HG02588 (cell line): ENCODE measurements around the gene ITLN1.

Experiments
- ATAC-seq: cut with Tn5 transposase; IDR thresholded peaks from one replicate; pipeline ENCODE4 v1.9.1; 2021; ENCODE audit warnings: mild to moderate bottlenecking, moderate library complexity; ENCODE audit not compliant: unreplicated experiment

The ITLN1 gene

DNA sequence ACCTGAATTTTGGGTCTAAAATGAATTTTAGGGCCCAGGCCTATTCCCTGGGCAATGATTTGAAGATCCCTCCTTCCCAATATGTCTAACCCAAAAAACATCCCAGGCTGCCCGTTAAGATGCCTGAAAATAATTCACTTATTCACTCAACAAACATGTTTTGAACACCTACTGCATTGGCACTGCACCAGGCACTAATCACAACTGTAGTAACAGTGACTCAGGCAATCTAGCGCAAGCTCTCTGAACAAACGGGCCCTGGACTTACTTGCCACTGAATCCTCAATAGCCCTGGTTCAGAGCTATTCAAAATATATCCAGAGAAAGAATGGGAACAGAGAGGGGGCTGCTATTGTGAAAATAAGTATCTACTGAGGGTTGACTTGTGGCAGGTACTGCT lies 26.5 kb downstream of the ITLN1 start:
- no peak for ATAC-seq

DNA sequence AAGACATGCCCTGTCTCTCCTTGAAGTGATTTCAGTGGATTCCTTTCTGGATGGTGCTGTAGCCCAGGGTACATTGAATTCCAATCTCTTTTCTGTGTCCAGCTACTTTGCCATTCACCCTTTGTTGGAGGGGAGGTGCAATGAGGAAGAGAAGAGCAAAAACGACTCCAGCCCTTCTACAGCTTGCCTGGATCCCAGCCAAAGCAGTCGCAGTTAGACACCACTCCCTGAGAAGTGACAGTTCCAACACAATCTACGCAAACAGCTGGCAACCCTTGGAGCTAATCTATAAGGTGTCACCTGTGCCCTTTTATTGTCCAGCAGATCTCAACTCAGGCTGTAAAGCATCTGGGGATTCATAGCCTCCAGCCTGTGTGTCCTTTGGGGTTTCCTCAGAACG lies 26.9 kb downstream of the ITLN1 start:
- no peak for ATAC-seq

DNA sequence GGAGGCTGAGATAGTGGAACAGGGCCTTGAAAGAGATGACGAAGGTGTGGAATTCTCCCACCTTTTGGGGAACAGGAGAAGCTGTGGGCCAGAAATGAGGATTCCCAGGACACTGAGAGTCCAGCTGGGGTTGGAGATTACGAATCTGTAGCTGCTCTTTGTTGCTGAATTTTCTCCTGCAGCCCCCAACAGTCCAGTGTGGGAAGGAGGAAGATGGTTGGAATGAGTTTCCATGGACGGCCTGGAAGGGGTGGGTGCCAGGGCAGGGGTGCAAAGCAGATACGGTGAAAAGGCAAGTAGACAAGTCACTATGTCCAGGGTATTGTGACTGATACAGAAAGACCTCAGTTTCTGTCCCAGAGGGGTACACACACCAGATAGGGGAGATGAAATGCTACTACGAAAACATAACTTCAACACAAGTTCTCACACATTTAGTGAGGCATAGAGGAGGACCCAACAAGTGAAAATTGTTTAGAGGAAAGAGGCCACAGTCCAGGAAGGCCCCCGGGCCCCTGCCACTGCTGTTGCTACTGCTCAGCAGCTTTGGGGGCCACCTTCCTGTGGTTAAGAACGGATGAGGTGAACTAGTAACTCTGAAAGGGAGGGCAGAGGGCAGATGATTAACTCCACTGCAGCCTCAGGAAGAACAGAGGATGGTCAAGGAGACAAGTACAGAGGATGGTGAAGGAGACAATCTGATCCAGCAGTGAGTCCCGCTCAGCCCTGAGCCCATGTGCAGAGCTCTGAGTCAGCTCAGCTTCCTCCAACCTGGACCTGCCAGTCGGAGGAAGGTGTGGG lies 29.6 kb downstream of the ITLN1 start:
- no peak for ATAC-seq

- no peak for ATAC-seq
These were observed 31.2 kb downstream of the ITLN1 start for GRCh38 chr1:160853754-160854153.

DNA sequence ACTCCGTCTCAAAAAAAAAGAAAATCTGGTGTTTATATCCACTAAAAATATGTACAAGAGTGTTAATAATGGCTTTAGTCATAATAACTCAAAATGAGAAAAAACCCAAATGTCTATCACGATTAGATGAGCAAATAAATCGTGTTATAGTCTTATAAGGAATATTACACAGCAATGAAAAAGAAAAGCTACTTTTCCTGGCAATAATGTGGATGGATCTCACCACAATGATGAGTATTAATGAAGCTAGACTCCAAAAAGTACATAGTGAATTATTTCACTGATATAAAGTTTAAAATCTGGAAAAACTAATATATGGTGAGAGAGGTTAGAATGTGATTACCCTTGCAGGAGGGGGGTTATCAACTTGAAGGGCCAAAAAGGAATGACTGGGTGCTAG lies 32.0 kb downstream of the ITLN1 start:
- no peak for ATAC-seq

GRCh38 chr1:160850993-160851392 lies 34.0 kb downstream of the ITLN1 start:
- no peak for ATAC-seq

DNA sequence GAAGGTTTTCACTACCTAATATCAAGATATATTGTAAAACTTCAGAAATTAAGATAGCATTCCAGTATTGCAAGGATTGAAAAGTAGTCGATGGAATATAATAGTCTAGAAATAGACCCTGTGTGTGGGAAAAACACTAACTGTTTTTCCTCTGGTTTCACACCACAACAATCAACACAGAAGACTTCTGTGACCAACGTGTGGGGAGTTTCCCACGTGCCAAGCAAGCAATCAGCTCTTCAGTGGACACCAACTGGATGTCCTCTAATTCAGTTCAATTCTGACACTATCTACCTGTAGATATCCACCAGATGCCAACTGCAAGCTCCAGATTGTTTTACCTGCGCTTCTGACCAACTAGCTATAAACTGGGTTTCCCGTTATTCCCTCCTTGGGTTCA lies 34.4 kb downstream of the ITLN1 start:
- ATAC-seq: no peak

GRCh38 chr1:160846281-160846680 lies 38.7 kb downstream of the ITLN1 start:
- no peak for ATAC-seq

DNA sequence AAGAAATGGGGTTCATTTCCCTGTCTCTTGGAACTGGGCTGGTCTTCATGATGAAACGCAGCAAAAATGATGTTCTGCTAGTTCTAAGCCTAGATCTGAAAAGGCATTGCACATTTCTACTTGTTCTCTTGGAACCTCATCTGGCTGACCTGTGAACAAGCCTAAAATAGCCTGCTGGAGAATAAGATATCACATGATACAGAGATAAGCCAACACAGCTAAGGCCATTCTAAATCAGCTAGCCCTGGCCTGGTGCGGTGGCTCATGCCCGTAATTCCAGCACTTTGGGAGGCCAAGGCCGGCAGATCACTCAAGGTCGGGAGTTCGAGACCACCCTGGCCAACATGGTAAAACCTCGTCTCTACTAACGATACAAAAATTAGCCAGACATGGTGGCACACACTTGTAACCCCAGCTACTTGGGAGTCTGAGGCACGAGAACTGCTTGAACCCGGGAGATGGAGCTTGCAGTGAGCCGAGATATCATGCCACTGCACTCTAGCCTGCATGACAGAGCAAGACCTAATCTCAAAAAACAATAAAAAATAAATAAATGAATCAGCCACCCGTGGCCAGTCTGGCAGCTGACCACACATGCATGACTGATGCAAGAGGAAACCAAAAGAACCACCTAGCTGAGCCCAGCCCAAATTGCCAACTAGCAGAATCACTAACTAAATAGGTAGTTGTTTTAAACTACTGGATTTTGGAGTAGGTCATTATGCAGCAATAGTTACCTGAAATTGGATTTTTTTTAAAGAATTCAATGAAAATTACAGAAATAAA lies 40.3 kb downstream of the ITLN1 start:
- ATAC-seq: no peak

- ATAC-seq: no peak
These were observed 43.9 kb downstream of the ITLN1 start for GRCh38 chr1:160841079-160841478.

- no peak for ATAC-seq
These were observed 45.2 kb downstream of the ITLN1 start for GRCh38 chr1:160839746-160840145.

DNA sequence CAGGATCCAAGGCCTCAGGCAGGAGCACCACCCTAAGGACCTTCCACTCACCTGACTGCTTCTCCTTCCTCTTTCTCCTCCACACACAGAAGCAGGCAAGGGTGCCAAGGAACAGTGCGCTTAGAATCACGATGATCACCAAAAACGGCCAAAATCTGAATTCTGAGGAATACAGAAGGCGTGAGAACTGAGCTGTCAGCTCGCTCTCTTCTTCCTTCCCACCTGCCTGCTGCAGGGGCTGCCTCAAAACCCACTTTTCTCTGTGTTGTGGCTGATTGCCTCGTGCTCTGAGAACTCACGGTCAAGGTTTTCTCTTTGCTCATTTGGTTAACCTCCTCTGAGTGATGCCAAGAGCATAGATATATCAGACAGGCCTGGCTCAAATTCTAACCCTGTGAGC lies 46.1 kb downstream of the ITLN1 start:
- no peak for ATAC-seq

DNA sequence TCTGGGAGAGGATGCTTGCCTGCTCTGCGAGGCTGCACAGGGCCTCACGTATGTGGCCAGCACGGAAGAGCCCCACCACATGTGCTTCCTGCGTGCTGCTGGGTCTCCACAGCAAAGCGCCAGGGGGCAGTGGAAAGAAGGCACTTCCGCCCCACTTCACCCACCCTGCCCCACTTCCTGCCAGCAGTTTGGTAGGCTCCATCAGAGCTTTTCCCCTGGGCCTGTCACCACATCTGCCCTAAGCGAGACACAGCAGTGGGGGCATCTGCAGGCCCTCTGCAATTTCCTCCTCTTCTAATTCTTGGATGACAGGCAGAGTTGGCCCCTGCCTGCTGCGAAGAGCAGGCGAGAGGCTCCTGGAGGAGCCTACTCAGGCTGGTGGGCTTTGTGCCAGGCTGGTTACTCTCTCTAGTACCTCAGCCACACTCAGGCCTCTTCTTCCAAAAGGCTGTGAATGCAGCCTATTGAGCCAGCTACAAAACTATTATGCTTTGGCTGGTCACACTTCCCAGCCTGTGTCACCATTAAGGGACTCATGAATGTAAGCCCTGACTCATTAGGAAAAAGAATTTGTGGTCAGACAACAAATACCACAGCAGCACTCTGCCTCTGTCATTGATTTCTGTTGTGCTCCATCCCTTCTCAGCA lies 47.3 kb downstream of the ITLN1 start:
- ATAC-seq: peak; percentile 73

DNA sequence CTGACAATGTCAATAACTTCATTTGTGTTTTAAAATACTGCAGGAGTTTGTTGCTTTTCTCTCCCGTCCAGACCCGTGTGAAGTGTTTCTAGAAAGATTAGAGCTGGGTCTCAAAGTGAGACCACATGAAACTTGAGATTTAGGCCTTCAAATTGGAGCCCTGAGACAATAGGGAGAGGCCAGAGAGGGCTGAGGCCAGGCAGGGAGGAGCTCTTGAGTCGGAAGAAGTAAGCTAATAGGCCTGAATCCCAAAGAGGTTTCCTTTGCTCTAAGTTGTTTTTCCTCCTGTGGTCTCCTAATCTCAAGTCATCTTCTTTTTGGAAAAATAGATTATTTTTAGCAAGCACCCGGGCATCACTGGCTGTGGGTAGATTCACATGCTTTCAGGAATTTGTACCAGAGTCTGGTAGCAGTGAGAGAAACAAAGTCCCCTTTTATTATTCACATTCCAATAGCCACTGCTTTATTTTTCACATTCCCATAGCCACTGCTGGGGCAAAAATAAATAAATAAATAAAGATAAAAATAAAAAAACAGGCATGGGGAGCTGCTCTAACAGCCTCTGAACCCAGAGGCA lies 47.9 kb downstream of the ITLN1 start:
- no peak for ATAC-seq

- ATAC-seq: no peak
These were observed 48.4 kb downstream of the ITLN1 start for GRCh38 chr1:160836561-160836960.

- ATAC-seq: no peak
These were observed 49.2 kb downstream of the ITLN1 start for GRCh38 chr1:160835751-160836150.

DNA sequence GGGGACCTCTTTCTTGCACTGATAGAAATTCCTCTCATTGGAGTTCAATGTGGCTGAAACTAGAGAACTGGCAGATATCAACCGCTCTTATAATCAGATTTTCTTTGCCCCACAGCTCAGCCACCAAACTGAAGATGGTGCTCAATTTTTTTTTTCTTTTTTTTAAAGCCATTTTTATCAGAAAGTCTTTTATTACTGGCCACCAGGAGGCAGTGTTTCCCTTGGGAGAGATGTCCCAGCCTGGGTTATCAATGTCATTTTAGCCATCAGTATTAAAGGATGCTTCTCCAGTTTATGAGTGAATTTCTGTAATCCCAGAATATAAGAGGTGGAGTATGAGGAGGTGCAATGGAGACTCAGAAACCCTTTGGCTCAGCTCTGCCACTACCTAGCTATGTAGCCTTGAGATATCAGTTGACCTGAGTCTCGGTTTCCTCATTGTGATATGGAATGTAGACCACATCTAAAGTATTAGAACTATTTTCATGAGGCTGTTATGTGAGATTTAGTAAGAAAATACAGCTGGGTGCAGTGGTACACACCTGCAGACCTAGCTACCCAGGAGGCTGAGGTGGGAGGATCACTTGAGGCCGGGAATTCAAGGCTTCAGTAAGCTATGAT lies 49.9 kb downstream of the ITLN1 start:
- ATAC-seq: no peak

- no peak for ATAC-seq
These were observed 54.4 kb downstream of the ITLN1 start for GRCh38 chr1:160830321-160831153.

DNA sequence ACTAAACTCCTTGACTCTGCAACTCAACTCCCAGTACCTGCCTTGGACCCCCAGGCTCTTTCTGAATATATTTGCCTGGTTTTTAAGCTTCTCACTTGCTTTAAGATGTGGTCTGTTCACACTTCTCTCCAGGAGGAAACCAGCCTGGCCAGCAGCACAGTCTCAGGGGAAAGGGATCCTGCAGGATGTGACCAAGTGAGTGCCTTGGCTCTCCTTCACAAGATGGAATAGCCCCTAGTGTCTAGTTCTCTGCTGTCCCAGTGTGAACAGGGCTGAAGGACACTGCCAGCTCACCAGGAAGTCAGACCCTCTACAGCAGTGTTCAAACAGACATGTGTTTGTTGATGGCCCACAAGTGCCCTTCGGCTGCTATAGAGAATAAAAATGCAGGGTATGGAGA lies 55.2 kb downstream of the ITLN1 start:
- no peak for ATAC-seq

GRCh38 chr1:160827418-160827817 lies 57.6 kb downstream of the ITLN1 start:
- no peak for ATAC-seq
